PFSK-1 (cell line): ENCODE data around the gene PCSK5.

Experiments
- POLR2AphosphoS5 ChIP-seq: IDR thresholded peaks from 2 replicates; pipeline ENCODE4 v1.6.1; 2012; ENCODE audit warnings: low read depth, mild to moderate bottlenecking, control low read depth, low read length, moderate library complexity
- REST ChIP-seq, 2 experiments: IDR thresholded peaks; 2 replicates each; pipeline versions ENCODE4 v1.6.1 to v1.8.0; 2011 to 2012; ENCODE audit warnings: low read depth in 2 of 2, low read length in 2 of 2, control low read depth in 1 of 2, inconsistent platforms in 1 of 2, mild to moderate bottlenecking in 1 of 2, moderate library complexity in 1 of 2; ENCODE audit not compliant: insufficient read depth in 1 of 2

DNA sequence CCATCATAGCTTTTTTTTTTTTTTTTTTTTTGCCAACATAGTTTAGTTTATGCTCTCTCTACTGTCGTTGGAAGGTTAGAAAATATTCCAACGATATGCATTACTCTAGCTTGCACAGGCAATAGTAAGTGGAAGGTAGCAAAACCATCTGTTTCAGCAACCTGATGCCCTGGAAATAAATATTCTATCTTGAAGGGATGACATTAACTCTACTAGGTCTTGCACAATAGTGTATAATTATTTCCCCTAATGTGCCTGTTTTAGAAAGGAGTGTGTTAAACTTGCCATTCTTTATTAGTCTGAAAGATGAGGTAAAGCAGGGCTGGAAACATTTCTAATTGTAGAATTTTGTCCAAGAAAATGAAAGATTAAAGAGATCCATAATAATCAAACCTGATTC is 111.0 kb downstream of the PCSK5 start:
- TF ChIP-seq POLR2AphosphoS5: no peak
- no peak for TF ChIP-seq REST (IDR thresholded peaks at IDR 0.05; ENCODE audit: insufficient read depth in 1 of 2, low read depth in 2 of 2, low read length in 2 of 2)
